Small intestine (tissue), 7 donors: Measurements from ENCODE around the gene MEIS2. TPM values are rescaled to one million over a fixed set of nuclear protein-coding genes. Genes with fewer than 3 reads are reported as not detected.

ENCODE experiments used
- DNase-seq, 2 donors: peaks; one replicate each; pipeline versions ENCODE4 v3.0.0 to v3.0.0-alpha.2; 2013
- FAIRE-seq: peaks from 2 replicates; lab custom pipeline; 2012; peaks lifted over from hg19 to GRCh38; lab: Jason Lieb, UNC
- H3K27ac ChIP-seq, 3 donors: one replicate each; pipeline ENCODE4 v1.5.1; 2013; ENCODE audit warnings: low read length in 2 of 3, mild to moderate bottlenecking in 2 of 3, control low read depth in 1 of 3, inconsistent platforms in 1 of 3, low read depth in 1 of 3, moderate library complexity in 1 of 3
- H3K27me3 ChIP-seq, 3 donors: one replicate each; pipeline ENCODE4 v1.6.1; 2013; ENCODE audit warnings: low read length in 3 of 3, inconsistent platforms in 1 of 3; ENCODE audit not compliant: control insufficient read depth in 3 of 3, insufficient read depth in 3 of 3
- H3K36me3 ChIP-seq, 3 donors: one replicate each; pipeline ENCODE4 v1.6.1; 2013; ENCODE audit warnings: low read length in 3 of 3, inconsistent platforms in 1 of 3, low read depth in 1 of 3, mild to moderate bottlenecking in 1 of 3, moderate library complexity in 1 of 3; ENCODE audit not compliant: control insufficient read depth in 3 of 3, insufficient read depth in 2 of 3
- H3K4me1 ChIP-seq, 3 donors: one replicate each; pipeline ENCODE4 v1.6.1; 2013; ENCODE audit warnings: low read length in 2 of 3, inconsistent platforms in 1 of 3, low read depth in 1 of 3, mild to moderate bottlenecking in 1 of 3, moderate library complexity in 1 of 3; ENCODE audit not compliant: control insufficient read depth in 3 of 3, insufficient read depth in 2 of 3
- H3K4me3 ChIP-seq, 3 donors: one replicate each; pipeline ENCODE4 v1.5.1; 2013; ENCODE audit warnings: low read length in 3 of 3, control low read depth in 1 of 3, inconsistent platforms in 1 of 3, low read depth in 1 of 3, mild to moderate bottlenecking in 1 of 3, moderate library complexity in 1 of 3
- H3K9me3 ChIP-seq, 2 donors: one replicate each; pipeline ENCODE4 v1.6.1; 2013; ENCODE audit warnings: low read depth in 1 of 2, low read length in 1 of 2; ENCODE audit not compliant: control insufficient read depth in 2 of 2, insufficient read depth in 1 of 2
- WGBS, 3 donors: extraction: QIAGEN DNeasy Blood & Tissue Kit; methylation state at CpG; one replicate each; pipeline ENCODE4 v1.1.7; 2013; 5-methylcytosine and 5-hydroxymethylcytosine counted together
- polyA plus RNA-seq, 4 donors: library from polyadenylated mRNA; stranded (reverse) in 3 of 4; unstranded in 1 of 4; fragments of 200-250 nt in 3 of 4; fragments of 120-200 nt in 1 of 4; gene quantifications; one replicate each; pipeline versions ENCODE4 v1.2.1 to v1.2.3, GENCODE V29; 2013
- donor health status: healthy with polysubstance abuse.
- donor health status: control.
- donor health status: control.
- donor health status: Bipolar disorder and iron deficiency.
- donor health status: healthy.

The MEIS2 gene
- polyA plus RNA-seq, 4 donors: 5.4 to 13.2 (median 10.2) TPM

DNA sequence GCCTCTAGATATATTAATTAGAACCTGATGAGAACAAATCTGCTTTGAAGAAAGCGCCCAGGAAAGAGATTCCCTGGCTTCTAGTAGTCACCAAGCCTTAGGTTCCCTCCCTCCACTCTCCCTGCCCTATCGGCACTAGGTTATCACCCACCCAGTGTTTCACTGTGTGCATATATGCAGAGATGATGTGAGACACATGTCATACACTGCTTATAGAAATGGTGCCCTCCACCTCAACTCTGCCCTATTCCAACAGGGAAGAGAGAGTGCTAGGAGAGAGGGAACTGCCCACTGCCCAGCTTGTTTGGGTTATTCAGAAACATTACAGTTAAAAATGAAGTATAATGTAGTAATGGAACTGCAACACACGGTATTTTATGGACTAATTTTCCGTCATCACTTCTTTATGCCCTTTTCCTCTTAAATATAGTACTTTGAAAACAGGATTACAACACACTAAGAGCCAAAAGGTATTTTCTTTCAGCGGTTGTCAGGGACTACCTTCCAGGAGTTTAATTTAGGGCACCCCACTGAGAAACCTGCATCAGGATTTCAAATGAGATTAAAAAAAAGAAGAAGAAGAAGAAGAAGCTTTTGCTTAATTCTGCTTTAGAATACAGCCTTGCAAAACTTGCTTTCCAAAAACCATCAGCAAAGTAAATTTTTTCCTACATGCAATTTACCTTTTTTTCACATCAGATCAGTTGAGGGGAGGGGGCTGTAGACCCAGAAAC lies 55.3 kb downstream of the MEIS2 start:
- peaks cover 0 to 7% (median 2%) of the 10 kb centered on the region in 3 donors for H3K4me1 ChIP-seq
- no peak overlapping the region for H3K27ac ChIP-seq
- 85 to 89% (median 89%) methylated on average over 5 of the region's 5 CpGs for WGBS, 3 donors
- DNase-seq (no peak), FAIRE-seq (no peak)
- H3K4me3 ChIP-seq: no peak overlapping the region
- H3K36me3 ChIP-seq: peaks cover 0 to 3% (median 0%) of the 10 kb centered on the region in 3 donors
- H3K9me3 ChIP-seq: no peaks in the 10 kb centered on the region
- no peaks in the 10 kb centered on the region for H3K27me3 ChIP-seq

DNA sequence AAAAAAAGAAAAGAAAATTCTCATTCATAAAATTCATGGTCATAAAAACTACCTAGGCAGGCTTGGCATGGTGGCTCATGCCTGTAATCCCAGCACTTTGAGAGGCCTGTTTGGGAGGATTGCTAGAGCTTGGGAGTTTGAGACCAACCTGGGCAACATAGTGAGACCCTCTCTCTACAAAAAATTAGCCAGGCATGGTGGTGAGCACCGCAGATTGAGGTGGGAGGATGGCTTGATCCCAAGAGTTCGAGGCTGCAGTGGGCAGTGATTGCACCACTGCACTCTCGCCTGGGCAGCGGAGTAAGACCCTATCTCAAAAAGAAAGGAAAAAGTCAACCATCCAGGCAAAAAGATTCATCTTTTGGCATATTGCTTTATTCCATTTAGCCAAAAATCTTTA lies 58.5 kb downstream of the MEIS2 start:
- Histone ChIP-seq H3K4me1 (peaks cover 0 to 7% (median 2%) of the 10 kb centered on the region in 3 donors), H3K4me3 (no peak overlapping the region), H3K9me3 (no peaks in the 10 kb centered on the region), H3K27ac (no peak overlapping the region), H3K36me3 (peaks cover 0 to 3% (median 0%) of the 10 kb centered on the region in 3 donors), H3K27me3 (no peaks in the 10 kb centered on the region)
- no peak for FAIRE-seq
- no peak for DNase-seq
- 84 to 96% (median 91%) methylated on average over 4 of the region's 4 CpGs for whole genome bisulfite sequencing, 3 donors

DNA sequence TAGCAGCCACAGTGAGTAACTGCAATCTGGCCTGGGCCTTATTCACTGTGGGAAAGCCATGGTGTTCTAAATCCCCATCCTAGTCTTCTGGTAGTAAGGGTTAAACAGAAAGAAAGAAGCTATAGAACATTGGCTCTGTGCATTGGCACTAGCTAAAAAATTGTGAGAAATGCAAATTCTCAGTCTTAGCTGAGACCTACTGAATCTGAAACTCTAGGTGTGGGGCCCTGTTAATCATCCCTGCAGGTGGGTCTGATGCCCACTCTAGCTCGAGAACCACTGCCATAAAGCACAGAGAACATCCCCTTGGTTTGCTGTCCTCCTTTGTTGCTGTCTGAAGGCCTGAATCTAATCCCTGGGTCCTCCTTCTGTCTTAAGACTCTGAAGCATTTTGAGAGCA lies 59.3 kb downstream of the MEIS2 start:
- FAIRE-seq (no peak), DNase-seq (no peak)
- Histone ChIP-seq H3K27me3 (no peaks in the 10 kb centered on the region), H3K4me3 (no peak overlapping the region), H3K9me3 (no peaks in the 10 kb centered on the region), H3K4me1 (peaks cover 0 to 5% (median 2%) of the 10 kb centered on the region in 3 donors), H3K36me3 (peaks cover 0 to 3% (median 0%) of the 10 kb centered on the region in 3 donors), H3K27ac (no peak overlapping the region)
- WGBS, 3 donors: 77 to 83% (median 82%) methylated on average over 1 of the region's 1 CpG

- Histone ChIP-seq H3K9me3 (no peaks in the 10 kb centered on the region), H3K4me1 (peaks cover 0 to 3% (median 2%) of the 10 kb centered on the region in 3 donors), H3K27ac (no peak overlapping the region), H3K36me3 (peaks cover 0 to 3% (median 0%) of the 10 kb centered on the region in 3 donors), H3K27me3 (no peaks in the 10 kb centered on the region), H3K4me3 (no peak overlapping the region)
- 68 to 77% (median 68%) methylated on average over 4 of the region's 4 CpGs for WGBS, 3 donors
- DNase-seq (no peak), FAIRE-seq (no peak)
Measured at GRCh38 chr15:37040072-37040742, 60.1 kb downstream of the MEIS2 start.

- Histone ChIP-seq H3K4me1 (peaks cover 0 to 12% (median 2%) of the 10 kb centered on the region in 3 donors), H3K27ac (no peak overlapping the region), H3K4me3 (no peak overlapping the region), H3K36me3 (peaks cover 0 to 3% (median 0%) of the 10 kb centered on the region in 3 donors), H3K9me3 (no peaks in the 10 kb centered on the region), H3K27me3 (no peaks in the 10 kb centered on the region)
- WGBS, 3 donors: 86 to 95% (median 94%) methylated on average over 7 of the region's 7 CpGs
- FAIRE-seq: no peak
- no peak for DNase-seq
Measured at GRCh38 chr15:37038716-37039106, 61.6 kb downstream of the MEIS2 start.

GRCh38 chr15:37037850-37038715 lies 62.3 kb downstream of the MEIS2 start:
- 75 to 91% (median 85%) methylated on average over 7 of the region's 7 CpGs for WGBS, 3 donors

DNA sequence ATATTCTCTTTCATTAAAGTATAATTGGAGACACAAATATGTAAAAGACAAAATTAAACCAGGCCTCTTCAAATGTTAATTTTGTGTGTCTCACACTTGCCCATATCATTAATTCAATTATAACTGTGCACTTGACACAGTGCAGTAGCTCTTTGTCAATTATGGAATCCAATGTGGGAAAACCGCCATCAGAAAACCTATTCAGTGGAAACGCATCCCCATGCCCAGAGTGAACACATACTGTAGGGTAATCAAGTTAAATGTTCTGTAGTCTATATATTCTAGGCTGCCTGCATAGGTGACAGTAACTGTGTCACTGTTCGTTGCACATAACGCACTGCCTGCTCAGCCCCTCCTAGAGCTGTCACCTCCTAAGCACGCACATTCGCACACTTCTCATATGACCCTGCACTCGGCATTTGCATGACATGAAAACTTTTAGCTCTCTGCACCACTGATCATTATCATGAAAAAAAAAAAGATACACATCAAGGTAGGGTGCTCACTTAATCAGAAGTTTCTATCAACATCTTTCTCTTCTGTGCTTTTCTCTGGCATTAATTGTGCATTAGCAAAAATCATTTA lies 63.2 kb downstream of the MEIS2 start:
- DNase-seq: no peak
- H3K4me3 ChIP-seq: no peak overlapping the region
- WGBS, 3 donors: 93 to 96% (median 96%) methylated on average over 7 of the region's 7 CpGs
- no peaks in the 10 kb centered on the region for H3K27me3 ChIP-seq
- H3K36me3 ChIP-seq: no peaks in the 10 kb centered on the region
- no peak for FAIRE-seq
- H3K4me1 ChIP-seq: peaks cover 0 to 13% (median 2%) of the 10 kb centered on the region in 3 donors
- no peak overlapping the region for H3K27ac ChIP-seq
- no peaks in the 10 kb centered on the region for H3K9me3 ChIP-seq

More at GRCh38 chr15:37037850-37038715, 62.3 kb downstream of the MEIS2 start:
- H3K27me3 ChIP-seq: no peaks in the 10 kb centered on the region
- H3K4me1 ChIP-seq: peaks cover 0 to 12% (median 2%) of the 10 kb centered on the region in 3 donors
- no peak overlapping the region for H3K4me3 ChIP-seq
- DNase-seq (no peak), FAIRE-seq (no peak)
- no peaks in the 10 kb centered on the region for H3K9me3 ChIP-seq
- no peak overlapping the region for H3K27ac ChIP-seq
- peaks cover 0 to 3% (median 0%) of the 10 kb centered on the region in 3 donors for H3K36me3 ChIP-seq
